Esophagus muscularis mucosa (tissue), 4 donors: Measurements from ENCODE around the gene SSRP1. TPM values are rescaled to one million over a fixed set of nuclear protein-coding genes. Genes with fewer than 3 reads are reported as not detected.

Experiments
- DNase-seq: peaks from one replicate; pipeline ENCODE4 v3.0.0-alpha.2; 2017; ENCODE audit errors: extremely low spot score
- H3K27ac ChIP-seq, 4 donors: fragments of 200-600 bp; sonication (generic); replicated peaks in 1 of 4; 1 replicate in 3 of 4; 2 replicates in 1 of 4; pipeline ENCODE4 v1.5.1; 2016 to 2019; ENCODE audit warnings: mild to moderate bottlenecking in 1 of 4
- H3K27me3 ChIP-seq, 4 donors: fragments of 200-600 bp; sonication (generic); one replicate each; pipeline versions ENCODE4 v1.5.1 to v1.6.0; 2016 to 2019
- H3K36me3 ChIP-seq, 4 donors: fragments of 200-600 bp; sonication (generic); one replicate each; pipeline ENCODE4 v1.5.1; 2016 to 2019
- H3K4me1 ChIP-seq, 4 donors: fragments of 200-600 bp; sonication (generic); one replicate each; pipeline ENCODE4 v1.5.1; 2016 to 2019
- H3K4me3 ChIP-seq, 4 donors: fragments of 200-600 bp; sonication (generic); 1 replicate in 2 of 4; 2 replicates in 2 of 4; pipeline ENCODE4 v1.5.1; 2016 to 2019; ENCODE audit warnings: mild to moderate bottlenecking in 4 of 4, moderate library complexity in 1 of 4
- H3K9me3 ChIP-seq, 4 donors: fragments of 200-600 bp; sonication (generic); 1 replicate in 3 of 4; 2 replicates in 1 of 4; pipeline ENCODE4 v1.5.1; 2016 to 2019
- EP300 ChIP-seq: sonication (generic); formaldehyde crosslinking; IDR thresholded peaks from one replicate; pipeline ENCODE4 v1.6.1; 2017; ENCODE audit warnings: antibody characterized with exemption
- POLR2A ChIP-seq: fragments of 450-650 bp; IDR thresholded peaks from one replicate; pipeline ENCODE4 v1.6.1; 2017; ENCODE audit warnings: antibody characterized with exemption, moderate library complexity, mild to moderate bottlenecking, low read depth
- POLR2AphosphoS5 ChIP-seq, 2 donors: sonication (generic); formaldehyde crosslinking; IDR thresholded peaks; one replicate each; pipeline ENCODE4 v1.6.1; 2017; ENCODE audit warnings: antibody characterized with exemption in 2 of 2
- WGBS: methylation state at CpG from one replicate; pipeline ENCODE4 v1.1.5; 2018; 5-methylcytosine and 5-hydroxymethylcytosine counted together
- intact Hi-C: fragments of 100-400 bp; cut with DNase I; formaldehyde crosslinking; loops from one replicate; pipeline ENCODE4 v1.15.1; 2023
- total RNA-seq, 4 donors: library from RNA; depleted of rRNA; stranded (reverse); fragments of >200 nt; gene quantifications; one replicate each; pipeline versions ENCODE4 v1.1.0 to v1.2.1, GENCODE V29; 2016
- TF ChIP-seq, protein P1 (sequence below), 3 experiments: fragments of 200-600 bp in 2 of 3; fragments of 450-650 bp in 1 of 3; sonication (generic) in 2 of 3; IDR thresholded peaks; one replicate each; pipeline ENCODE4 v1.5.1; 2017 to 2019; ENCODE audit warnings: antibody characterized with exemption in 3 of 3, mild to moderate bottlenecking in 2 of 3, moderate library complexity in 1 of 3

The SSRP1 gene
- total RNA-seq, 4 donors from 2014 or later, result 74.6 to 101 (median 88.1) TPM

DNA sequence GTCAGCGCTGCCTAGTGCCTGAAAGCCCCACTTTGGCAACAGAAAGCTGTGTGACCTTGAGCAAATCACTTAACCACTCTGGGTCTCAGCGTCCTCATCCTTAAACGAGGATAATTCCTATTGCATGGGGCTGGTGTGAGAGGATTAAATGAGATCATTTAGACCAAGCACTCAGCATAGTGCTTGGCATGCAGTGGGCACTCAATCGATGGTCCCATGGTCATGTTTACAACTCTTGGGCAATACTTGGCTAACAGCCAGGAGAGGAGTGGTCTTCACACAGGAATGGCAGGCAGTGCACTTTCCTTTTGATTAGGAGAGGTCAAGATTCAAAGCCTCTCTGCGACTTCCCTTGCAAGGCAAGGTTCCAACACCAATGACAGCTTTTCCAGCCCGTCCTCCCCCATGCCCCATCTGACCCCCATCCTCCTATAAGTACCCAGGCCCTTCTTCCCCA lies 25.0 kb downstream of the SSRP1 start:
- H3K4me1 ChIP-seq, result peaks cover 84 to 96% (median 94%) of the 10 kb centered on the region in 4 donors
- DNase-seq, result no peak
- H3K9me3 ChIP-seq, result no peaks in the 10 kb centered on the region
- peaks cover 35 to 75% (median 67%) of the 10 kb centered on the region in 4 donors for H3K36me3 ChIP-seq
- TF ChIP-seq, protein P1, sequence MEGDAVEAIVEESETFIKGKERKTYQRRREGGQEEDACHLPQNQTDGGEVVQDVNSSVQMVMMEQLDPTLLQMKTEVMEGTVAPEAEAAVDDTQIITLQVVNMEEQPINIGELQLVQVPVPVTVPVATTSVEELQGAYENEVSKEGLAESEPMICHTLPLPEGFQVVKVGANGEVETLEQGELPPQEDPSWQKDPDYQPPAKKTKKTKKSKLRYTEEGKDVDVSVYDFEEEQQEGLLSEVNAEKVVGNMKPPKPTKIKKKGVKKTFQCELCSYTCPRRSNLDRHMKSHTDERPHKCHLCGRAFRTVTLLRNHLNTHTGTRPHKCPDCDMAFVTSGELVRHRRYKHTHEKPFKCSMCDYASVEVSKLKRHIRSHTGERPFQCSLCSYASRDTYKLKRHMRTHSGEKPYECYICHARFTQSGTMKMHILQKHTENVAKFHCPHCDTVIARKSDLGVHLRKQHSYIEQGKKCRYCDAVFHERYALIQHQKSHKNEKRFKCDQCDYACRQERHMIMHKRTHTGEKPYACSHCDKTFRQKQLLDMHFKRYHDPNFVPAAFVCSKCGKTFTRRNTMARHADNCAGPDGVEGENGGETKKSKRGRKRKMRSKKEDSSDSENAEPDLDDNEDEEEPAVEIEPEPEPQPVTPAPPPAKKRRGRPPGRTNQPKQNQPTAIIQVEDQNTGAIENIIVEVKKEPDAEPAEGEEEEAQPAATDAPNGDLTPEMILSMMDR (IDR thresholded peaks at IDR 0.05), result no peak
- TF ChIP-seq EP300 (no peak), POLR2A (no peak), POLR2AphosphoS5 (IDR thresholded peaks at IDR 0.05) (no peak)
- intact Hi-C loops, result no loop called here
- H3K27me3 ChIP-seq, result no peaks in the 10 kb centered on the region
- 45% methylated on average over 6 of the region's 6 CpGs for WGBS
- peak overlapping the region; percentile 84 to 93 (median 88) for H3K27ac ChIP-seq
- peak overlapping the region; percentile 54 to 79 (median 59) for H3K4me3 ChIP-seq

- Histone ChIP-seq H3K9me3 (no peaks in the 10 kb centered on the region), H3K36me3 (peaks cover 35 to 75% (median 64%) of the 10 kb centered on the region in 4 donors), H3K27me3 (no peaks in the 10 kb centered on the region), H3K4me3 (peak overlapping the region in 3 of 4 donors; percentile 57 to 79 (median 61)), H3K4me1 (peaks cover 83 to 96% (median 94%) of the 10 kb centered on the region in 4 donors), H3K27ac (peak overlapping the region; percentile 84 to 93 (median 88))
- WGBS, result 82% methylated on average over 6 of the region's 6 CpGs
- TF ChIP-seq POLR2A (no peak), EP300 (no peak), POLR2AphosphoS5 (IDR thresholded peaks at IDR 0.05) (no peak)
- TF ChIP-seq, protein P1 (IDR thresholded peaks at IDR 0.05), result no peak
- DNase-seq, result no peak
- intact Hi-C loops, result no loop called here
These were observed 25.6 kb downstream of the SSRP1 start for GRCh38 chr11:57310091-57310490.

DNA sequence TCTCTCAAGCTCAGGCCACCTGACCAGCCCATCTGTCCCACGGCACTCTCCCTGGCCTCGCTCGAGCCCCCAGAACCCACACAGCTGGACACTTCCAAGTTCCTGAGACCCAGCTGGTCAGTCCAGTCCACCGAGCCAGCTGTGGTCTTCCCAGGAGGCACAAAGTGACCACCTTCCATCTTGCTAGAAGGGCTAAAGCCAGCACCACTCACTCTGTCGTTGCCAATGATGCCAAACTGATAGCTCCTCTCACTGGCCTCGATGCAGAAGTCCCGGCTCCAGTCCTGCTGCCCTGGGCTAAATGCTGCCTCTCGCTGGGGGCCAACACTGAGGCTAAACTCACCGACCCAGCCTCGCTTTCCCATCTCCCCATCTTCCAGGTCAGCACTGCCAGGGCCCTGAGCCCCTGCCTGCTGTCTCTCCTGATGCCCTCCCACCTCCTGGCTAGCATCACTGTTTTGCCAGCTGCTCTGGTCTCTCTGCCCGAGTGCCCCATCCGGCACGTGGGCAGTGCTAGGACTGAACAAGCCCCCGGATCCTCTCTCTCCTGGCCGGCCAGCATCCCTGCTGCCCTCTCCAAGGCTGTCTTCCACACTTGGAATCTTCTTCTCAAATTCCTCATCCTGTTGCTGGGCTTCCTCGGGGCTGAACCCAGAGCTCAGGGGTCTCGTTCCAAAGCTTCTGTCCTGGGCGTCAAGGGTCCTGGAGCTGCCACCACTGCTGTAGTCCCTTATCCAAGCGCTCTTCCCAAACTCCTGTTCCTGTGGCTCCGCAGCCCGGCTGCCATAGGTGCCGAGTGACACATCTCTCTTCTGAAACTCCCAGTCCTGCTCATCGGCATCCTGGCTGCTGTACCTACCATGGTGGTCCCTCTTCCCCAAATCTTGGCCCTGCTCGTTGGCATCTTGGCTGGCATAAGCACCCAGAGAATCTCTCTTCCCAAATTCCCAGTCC lies 26.3 kb downstream of the SSRP1 start:
- Histone ChIP-seq H3K36me3 (peaks cover 28 to 69% (median 57%) of the 10 kb centered on the region in 4 donors), H3K4me3 (no peak overlapping the region), H3K9me3 (no peaks in the 10 kb centered on the region), H3K4me1 (peaks cover 89 to 98% (median 96%) of the 10 kb centered on the region in 4 donors), H3K27me3 (no peaks in the 10 kb centered on the region), H3K27ac (peak overlapping the region; percentile 84 to 93 (median 88))
- DNase-seq, result no peak
- intact Hi-C loops, result no loop called here
- TF ChIP-seq, protein P1 (IDR thresholded peaks at IDR 0.05), result no peak
- no peak for TF ChIP-seq POLR2A
- TF ChIP-seq POLR2AphosphoS5 (IDR thresholded peaks at IDR 0.05), result no peak
- TF ChIP-seq EP300, result no peak
- WGBS, result 81% methylated on average over 23 of the region's 24 CpGs

DNA sequence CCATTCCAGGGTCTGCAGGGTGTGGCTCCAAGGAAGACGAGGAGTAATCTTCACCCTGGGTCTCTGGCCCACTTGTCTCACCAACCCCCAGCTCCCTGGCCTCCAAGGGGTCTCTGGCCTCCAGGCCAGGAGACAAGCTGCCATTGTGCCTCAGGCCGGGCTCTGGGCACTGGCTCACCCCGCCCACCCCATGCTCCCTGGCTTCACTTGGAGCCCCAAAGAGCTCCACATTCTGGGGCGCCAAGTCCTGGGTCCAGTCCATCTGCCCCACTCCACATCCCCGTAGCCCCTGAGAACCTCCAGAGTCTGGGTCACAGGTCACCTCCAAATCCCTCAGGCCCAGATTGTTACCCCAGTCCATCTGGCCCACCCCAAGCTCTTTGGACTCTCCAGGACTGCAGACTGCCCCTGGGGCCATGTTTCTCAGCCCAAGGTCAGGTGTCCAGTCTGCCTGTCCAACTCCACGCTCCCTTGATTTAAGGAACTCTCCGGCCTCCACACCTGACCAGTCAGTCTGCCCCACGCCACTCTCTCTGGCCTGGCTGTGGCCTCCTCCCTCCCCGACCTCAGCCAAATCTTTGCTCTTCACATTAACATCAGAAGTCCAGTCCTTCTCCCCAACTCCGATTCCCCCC lies 27.1 kb downstream of the SSRP1 start:
- peak overlapping the region; percentile 5 to 46 (median 22) for H3K27ac ChIP-seq

More for the DNA sequence above, 27.1 kb downstream of the SSRP1 start:
- TF ChIP-seq POLR2AphosphoS5 (IDR thresholded peaks at IDR 0.05) (no peak), EP300 (no peak), POLR2A (no peak)
- TF ChIP-seq, protein P1 (IDR thresholded peaks at IDR 0.05), result no peak
- DNase-seq, result no peak
- H3K4me1 ChIP-seq, result peaks cover 92 to 100% (median 98%) of the 10 kb centered on the region in 4 donors
- peaks cover 19 to 66% (median 52%) of the 10 kb centered on the region in 4 donors for H3K36me3 ChIP-seq
- intact Hi-C loops, result no loop called here
- peak overlapping the region in 1 of 4 donors; percentile 2 for H3K4me3 ChIP-seq
- no peaks in the 10 kb centered on the region for H3K9me3 ChIP-seq
- WGBS, result 93% methylated on average over 9 of the region's 10 CpGs
- no peaks in the 10 kb centered on the region for H3K27me3 ChIP-seq
